Erythroblast (primary cell): ENCODE results near the gene FGF22.

ENCODE experiments used
- GATA1 ChIP-seq: IDR thresholded peaks from 2 replicates; pipeline ENCODE4 v1.6.1; 2011; ENCODE audit warnings: low read depth, mild to moderate bottlenecking, control low read depth, low read length, moderate library complexity
- POLR2A ChIP-seq: IDR thresholded peaks from 2 replicates; pipeline ENCODE4 v1.6.1; 2011; ENCODE audit warnings: mild to moderate bottlenecking, low read length

- TF ChIP-seq POLR2A (no peak), GATA1 (no peak)
Observed at GRCh38 chr19:648305-648704, 8.6 kb downstream of the FGF22 start.
